NT2/D1 (cell line): ENCODE measurements around the gene ADGRF4.

Source experiments
- SUZ12 ChIP-seq: IDR thresholded peaks from 2 replicates; pipeline ENCODE4 v1.6.1; 2011; ENCODE audit not compliant: insufficient read length, insufficient read depth; ENCODE audit errors: extremely low read depth
- YY1 ChIP-seq: IDR thresholded peaks from 2 replicates; pipeline ENCODE4 v1.6.1; 2011; ENCODE audit not compliant: insufficient read length, insufficient read depth
- ZNF274 ChIP-seq: IDR thresholded peaks from 2 replicates; pipeline ENCODE4 v1.6.1; 2011; ENCODE audit warnings: mild to moderate bottlenecking, low read depth, low read length

GRCh38 chr6:47718571-47718970 is 20.2 kb downstream of the ADGRF4 start:
- TF ChIP-seq YY1 (no peak), ZNF274 (no peak), SUZ12 (no peak)
